HPDE6-E6E7 (cell line): ENCODE data around the gene TBC1D2.
A peak's percentile ranks its signal among the peaks of the same experiment; 100 is the strongest.

Experiments used
- DNase-seq: peaks from one replicate; pipeline ENCODE4 v3.0.0; 2011; ENCODE audit warnings: missing footprints; ENCODE audit errors: extremely low spot score

The TBC1D2 gene

GRCh38 chr9:98241357-98242300, 13.8 kb downstream of the TBC1D2 start:
- DNase-seq = no peak

GRCh38 chr9:98240475-98240874, 15.0 kb downstream of the TBC1D2 start:
- DNase-seq = no peak

GRCh38 chr9:98236901-98237487, 18.5 kb downstream of the TBC1D2 start:
- no peak for DNase-seq

GRCh38 chr9:98235126-98235525, 20.3 kb downstream of the TBC1D2 start:
- no peak for DNase-seq

- DNase-seq = no peak
Measured at GRCh38 chr9:98234245-98234825, 21.1 kb downstream of the TBC1D2 start.

GRCh38 chr9:98232926-98233325, 22.5 kb downstream of the TBC1D2 start:
- DNase-seq = no peak

GRCh38 chr9:98231770-98232478, 23.5 kb downstream of the TBC1D2 start:
- DNase-seq = no peak

- DNase-seq = no peak
Measured at GRCh38 chr9:98230789-98231188, 24.7 kb downstream of the TBC1D2 start.

GRCh38 chr9:98230304-98230703, 25.1 kb downstream of the TBC1D2 start:
- no peak for DNase-seq

- DNase-seq = no peak
Measured at GRCh38 chr9:98229620-98230019, 25.8 kb downstream of the TBC1D2 start.

- DNase-seq = no peak
Measured at GRCh38 chr9:98229090-98229395, 26.4 kb downstream of the TBC1D2 start.

GRCh38 chr9:98228392-98229089, 26.9 kb downstream of the TBC1D2 start:
- no peak for DNase-seq

- DNase-seq = no peak
Measured at GRCh38 chr9:98227883-98228282, 27.6 kb downstream of the TBC1D2 start.

GRCh38 chr9:98226957-98227356, 28.5 kb downstream of the TBC1D2 start:
- DNase-seq = no peak

GRCh38 chr9:98226516-98226915, 28.9 kb downstream of the TBC1D2 start:
- no peak for DNase-seq

- DNase-seq = no peak
Measured at GRCh38 chr9:98225015-98225442, 30.4 kb downstream of the TBC1D2 start.

- DNase-seq = peak; percentile 93
Measured at GRCh38 chr9:98222885-98223691, 32.4 kb downstream of the TBC1D2 start.

GRCh38 chr9:98220911-98221310, 34.5 kb downstream of the TBC1D2 start:
- no peak for DNase-seq

GRCh38 chr9:98219794-98220370, 35.6 kb downstream of the TBC1D2 start:
- DNase-seq = no peak

GRCh38 chr9:98219364-98219716, 36.1 kb downstream of the TBC1D2 start:
- no peak for DNase-seq
